H1 (cell line): Measurements from ENCODE around the gene CIB2. TPM values are rescaled to one million over a fixed set of nuclear protein-coding genes. Genes with fewer than 3 reads are reported as not detected.
A peak's percentile ranks its signal among the peaks of the same experiment; 100 is the strongest.

Source experiments
- CTCF ChIA-PET: fragments of 300-600 bp; sonication (Branson Sonifier 250); formaldehyde crosslinking; loops from one replicate; lab custom pipeline; 2021; ENCODE audit not compliant: partially characterized antibody; lab: Charles Lee
- POLR2A ChIA-PET: fragments of 300-600 bp; sonication (Branson Sonifier 250); formaldehyde crosslinking; loops from one replicate; lab custom pipeline; 2021; ENCODE audit warnings: inconsistent platforms; ENCODE audit not compliant: partially characterized antibody; lab: Charles Lee
- DNase-seq, 2 experiments: peaks; one replicate each; pipeline versions ENCODE4 v3.0.0 to v3.0.0-alpha.2; 2010 to 2022; ENCODE audit warnings: low spot score in 2 of 2, low read depth in 1 of 2, mixed read lengths in 1 of 2
- FAIRE-seq: peaks from 2 replicates; lab custom pipeline; 2011; peaks lifted over from hg19 to GRCh38; lab: Jason Lieb, UNC
- H2AFZ ChIP-seq: 2 replicates; pipeline ENCODE4 v1.8.1; 2012; ENCODE audit warnings: low read length, inconsistent platforms
- H2AK5ac ChIP-seq: 2 replicates; pipeline ENCODE4 v1.6.1; 2013; ENCODE audit warnings: low read depth, low read length
- H2BK120ac ChIP-seq: replicated peaks from 2 replicates; pipeline ENCODE3; 2013; ENCODE audit warnings: low read depth, low read length, inconsistent platforms
- H2BK12ac ChIP-seq: 2 replicates; pipeline ENCODE4 v1.6.1; 2013; ENCODE audit warnings: low read depth, low read length
- H2BK15ac ChIP-seq: 2 replicates; pipeline ENCODE4 v1.6.1; 2013; ENCODE audit warnings: low read length
- H2BK20ac ChIP-seq: 2 replicates; pipeline ENCODE4 v1.6.1; 2013; ENCODE audit warnings: low read length
- H2BK5ac ChIP-seq: 2 replicates; pipeline ENCODE4 v1.6.1; 2013; ENCODE audit warnings: low read depth, low read length
- H3K14ac ChIP-seq: 2 replicates; pipeline ENCODE4 v1.6.1; 2013; ENCODE audit warnings: inconsistent platforms; ENCODE audit not compliant: insufficient read length
- H3K18ac ChIP-seq: 2 replicates; pipeline ENCODE4 v1.6.1; 2013; ENCODE audit warnings: low read length; ENCODE audit errors: extremely low read depth
- H3K23ac ChIP-seq: 2 replicates; pipeline ENCODE4 v1.6.1; 2013; ENCODE audit warnings: inconsistent platforms; ENCODE audit not compliant: insufficient read length
- H3K23me2 ChIP-seq: 2 replicates; pipeline ENCODE4 v1.6.1; 2013; ENCODE audit warnings: low read depth, low read length
- H3K27ac ChIP-seq: 2 replicates; pipeline ENCODE4 v1.6.1; 2011; ENCODE audit warnings: low read depth, low read length, inconsistent platforms
- H3K27me3 ChIP-seq, 4 experiments: replicated peaks in 1 of 4; 1 replicate in 1 of 4; 2 replicates in 3 of 4; pipeline versions ENCODE4 v1.6.1 to v1.8.1; 2011 to 2013; ENCODE audit warnings: low read length in 3 of 4, mild to moderate bottlenecking in 3 of 4, inconsistent platforms in 2 of 4, mixed read lengths in 2 of 4, moderate library complexity in 1 of 4; ENCODE audit not compliant: control insufficient read depth in 3 of 4, insufficient read depth in 3 of 4; ENCODE audit errors: extremely low read depth in 1 of 4
- H3K36me3 ChIP-seq, 4 experiments: 2 replicates each; pipeline versions ENCODE4 v1.6.1 to v1.8.1; 2011 to 2013; ENCODE audit warnings: mild to moderate bottlenecking in 4 of 4, low read length in 3 of 4, moderate library complexity in 2 of 4, control low read depth in 1 of 4, inconsistent platforms in 1 of 4; ENCODE audit not compliant: insufficient read depth in 4 of 4, control insufficient read depth in 2 of 4
- H3K4ac ChIP-seq: replicated peaks from 2 replicates; pipeline ENCODE3; 2013; ENCODE audit warnings: low read length, low read depth, mixed read lengths, inconsistent platforms; ENCODE audit not compliant: insufficient read length
- H3K4me1 ChIP-seq, 4 experiments: replicated peaks in 1 of 4; 1 replicate in 1 of 4; 2 replicates in 3 of 4; pipeline versions ENCODE4 v1.6.1 to v1.8.1; 2011 to 2013; ENCODE audit warnings: low read length in 3 of 4, inconsistent platforms in 2 of 4, mixed read lengths in 1 of 4; ENCODE audit not compliant: insufficient read depth in 4 of 4, control insufficient read depth in 3 of 4
- H3K4me2 ChIP-seq, 2 experiments: 2 replicates each; pipeline versions ENCODE4 v1.6.1 to v1.8.1; 2011 to 2013; ENCODE audit warnings: low read depth in 2 of 2, low read length in 2 of 2, control low read depth in 1 of 2, inconsistent platforms in 1 of 2, mild to moderate bottlenecking in 1 of 2; ENCODE audit not compliant: insufficient read depth in 1 of 2
- H3K4me3 ChIP-seq, 4 experiments: fragments of 200-600, 300-600 bp in 1 of 4; sonication (generic), shearing (Covaris generic), sonication (Bioruptor Twin) in 1 of 4; 2 replicates each; pipeline versions ENCODE4 v1.5.1 to v1.8.1; 2011 to 2016; ENCODE audit warnings: low read length in 4 of 4, low read depth in 3 of 4, control low read depth in 2 of 4, inconsistent platforms in 2 of 4, mild to moderate bottlenecking in 2 of 4, mixed read lengths in 1 of 4, moderate library complexity in 1 of 4; ENCODE audit not compliant: insufficient read depth in 2 of 4; ENCODE audit errors: extremely low read depth in 1 of 4
- H3K56ac ChIP-seq: replicated peaks from 2 replicates; pipeline ENCODE3; 2013; ENCODE audit warnings: low read depth, mild to moderate bottlenecking, mixed read lengths, low read length, inconsistent platforms; ENCODE audit not compliant: insufficient read length
- H3K79me1 ChIP-seq: 2 replicates; pipeline ENCODE4 v1.6.1; 2013; ENCODE audit warnings: low read depth, low read length, control low read depth
- H3K79me2 ChIP-seq, 2 experiments: 2 replicates each; pipeline versions ENCODE4 v1.6.1 to v1.8.1; 2012 to 2013; ENCODE audit warnings: low read length in 2 of 2, mild to moderate bottlenecking in 2 of 2, inconsistent platforms in 1 of 2; ENCODE audit not compliant: insufficient read depth in 2 of 2, control insufficient read depth in 1 of 2
- H3K9ac ChIP-seq, 4 experiments: replicated peaks in 1 of 4; 1 replicate in 1 of 4; 2 replicates in 3 of 4; pipeline versions ENCODE4 v1.6.1 to v1.8.1; 2011 to 2013; ENCODE audit warnings: low read depth in 3 of 4, low read length in 3 of 4, control low read depth in 2 of 4, mild to moderate bottlenecking in 2 of 4, moderate library complexity in 2 of 4, inconsistent platforms in 1 of 4; ENCODE audit errors: extremely low read depth in 1 of 4
- H3K9me3 ChIP-seq, 2 experiments: 2 replicates each; pipeline versions ENCODE4 v1.6.1 to v1.8.1; 2012 to 2013; ENCODE audit warnings: mild to moderate bottlenecking in 2 of 2, moderate library complexity in 2 of 2, control low read depth in 1 of 2, inconsistent platforms in 1 of 2, low read depth in 1 of 2, low read length in 1 of 2, mixed read lengths in 1 of 2; ENCODE audit not compliant: insufficient read depth in 2 of 2
- H4K20me1 ChIP-seq, 2 experiments: replicated peaks in 1 of 2; 2 replicates each; pipeline versions ENCODE3 to v1.8.1; 2011 to 2013; ENCODE audit warnings: inconsistent platforms in 2 of 2, low read length in 2 of 2, mild to moderate bottlenecking in 1 of 2; ENCODE audit not compliant: insufficient read depth in 2 of 2, control insufficient read depth in 1 of 2
- H4K5ac ChIP-seq: 2 replicates; pipeline ENCODE4 v1.6.1; 2013; ENCODE audit warnings: low read length, low read depth, mixed read lengths, inconsistent platforms; ENCODE audit not compliant: insufficient read length
- H4K8ac ChIP-seq: 2 replicates; pipeline ENCODE4 v1.8.0; 2013; ENCODE audit warnings: mild to moderate bottlenecking, moderate library complexity, low read length, inconsistent platforms; ENCODE audit not compliant: insufficient read depth; ENCODE audit errors: extremely low read depth
- H4K91ac ChIP-seq: replicated peaks from 2 replicates; pipeline ENCODE3; 2013; ENCODE audit warnings: low read length, mixed read lengths, inconsistent platforms; ENCODE audit not compliant: insufficient read length
- EZH2 ChIP-seq: fragments of 200-600 bp; sonication (generic); IDR thresholded peaks from 2 replicates; pipeline ENCODE4 v1.7.1; 2012; ENCODE audit warnings: low read depth, mild to moderate bottlenecking, moderate library complexity, low read length, inconsistent platforms; ENCODE audit not compliant: severe bottlenecking
- FOSL1 ChIP-seq: IDR thresholded peaks from 2 replicates; pipeline ENCODE4 v1.6.1; 2011; ENCODE audit warnings: mild to moderate bottlenecking, low read depth, low read length, moderate library complexity; ENCODE audit not compliant: insufficient read depth
- MAFK ChIP-seq: IDR thresholded peaks from 2 replicates; pipeline ENCODE4 v1.6.1; 2012; ENCODE audit warnings: low read depth, mild to moderate bottlenecking, improper control_type of control experiment, low read length
- SUZ12 ChIP-seq: fragments of 200-600 bp; sonication (generic); IDR thresholded peaks from 2 replicates; pipeline ENCODE4 v1.6.1; 2012; ENCODE audit warnings: mild to moderate bottlenecking, inconsistent platforms, low read length, moderate library complexity, mixed read lengths
- TAF1 ChIP-seq: IDR thresholded peaks from 2 replicates; pipeline ENCODE4 v1.6.1; 2011; ENCODE audit warnings: mild to moderate bottlenecking, low read depth, low read length
- WGBS, 2 experiments: shearing (Covaris generic) in 1 of 2; methylation state at CpG; one replicate each; pipeline versions ENCODE4 v1.1.6 to v1.1.7; 2013 to 2015; ENCODE audit warnings: low lambda C conversion rate in 2 of 2, mixed read lengths in 2 of 2, inconsistent platforms in 1 of 2, low coverage in 1 of 2, missing lambda C conversion rate in 1 of 2; ENCODE audit not compliant: insufficient replicate concordance in 2 of 2, insufficient coverage in 1 of 2, insufficient read length in 1 of 2; ENCODE audit errors: extremely low coverage in 1 of 2, missing lambda C conversion rate in 1 of 2; 5-methylcytosine and 5-hydroxymethylcytosine counted together
- polyA plus RNA-seq, 7 experiments: library from polyadenylated mRNA; depleted of rRNA in 3 of 7; stranded (reverse) in 5 of 7; unstranded in 2 of 7; fragments of >200 nt in 5 of 7; fragments of 200-250 nt in 2 of 7; gene quantifications; 1 replicate in 5 of 7; 2 replicates in 1 of 7; 4 replicates in 1 of 7; pipeline versions ENCODE4 v1.2.1 to v1.2.3, GENCODE V29; 2011 to 2013; ENCODE audit warnings: missing spikeins in 2 of 7, mixed read lengths in 2 of 7
- total RNA-seq: library from RNA; stranded (reverse); fragmentation: NEBNext Ultra II Directional; extraction: Animal tissue kit (Norgen Biotek cat#: 25700); gene quantifications from 2 replicates; pipeline ENCODE4 v1.2.1, GENCODE V29; 2021
- TF ChIP-seq, protein P1 (sequence below): IDR thresholded peaks from 2 replicates; pipeline ENCODE4 v1.6.1; 2011; ENCODE audit warnings: low read depth, mild to moderate bottlenecking, low read length; ENCODE audit not compliant: insufficient read depth

Gene CIB2
- total and polyA plus RNA-seq, 2 of the 8 experiments (the other 6 are each of a cell fraction or from before 2014, with no cell fraction given): 41.5 to 45.8 TPM

DNA sequence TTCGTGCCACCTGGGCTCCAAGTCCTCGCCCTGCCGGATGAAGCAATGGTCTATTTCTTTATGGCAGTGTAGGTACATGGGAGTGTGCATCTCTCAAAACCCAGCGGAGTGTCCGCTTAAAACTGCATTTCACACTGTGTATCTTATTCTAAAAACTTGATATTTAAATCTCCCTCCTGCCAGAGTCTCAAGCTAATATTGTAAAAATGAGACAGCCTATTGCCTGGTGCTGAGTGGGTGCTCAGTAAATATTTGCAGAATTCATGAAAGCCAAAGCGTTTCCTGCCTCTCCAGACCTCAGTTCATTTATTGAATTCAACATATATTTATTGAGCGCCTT, 53.4 kb downstream of the CIB2 start:
- DNase-seq (no peak), FAIRE-seq (no peak)
- Histone ChIP-seq H2AFZ (peak overlapping the region; percentile 97), H3K27ac (no peak overlapping the region), H2BK120ac (peak overlapping the region; percentile 78), H2BK20ac (no peak overlapping the region), H3K4ac (no peak overlapping the region), H3K9me3 (no peaks in the 10 kb centered on the region), H2BK15ac (no peak overlapping the region), H3K79me2 (peaks cover 0 to 7% of the 10 kb centered on the region in 2 experiments; a peak in 2 of 4 replicates), H3K36me3 (no peaks in the 10 kb centered on the region), H3K23me2 (peaks cover 9% of the 10 kb centered on the region), H3K14ac (no peak overlapping the region), H3K79me1 (no peaks in the 10 kb centered on the region), H4K5ac (peak overlapping the region; percentile 48), H3K4me1 (peaks cover 0 to 8% (median 3%) of the 10 kb centered on the region in 4 experiments; a peak in 4 of 7 replicates), H3K4me2 (peak overlapping the region; percentile 66 to 89), H3K56ac (no peak overlapping the region), H2BK5ac (no peak overlapping the region), H4K91ac (no peak overlapping the region), H3K18ac (no peak overlapping the region; the same call in none of the 2 replicates), H4K20me1 (no peaks in the 10 kb centered on the region), H3K4me3 (peak overlapping the region; percentile 42 to 72 (median 58); a peak in 6 of 8 replicates), H2BK12ac (no peak overlapping the region), H2AK5ac (no peak overlapping the region), H4K8ac (no peak overlapping the region), H3K27me3 (no peaks in the 10 kb centered on the region), H3K9ac (0 out of 7 replicates have a peak overlapping the region, but pooled peaks of 1 of the 4 experiments have one; percentile 48), H3K23ac (no peak overlapping the region)
- ChIA-PET POLR2A (no interaction called here), CTCF (interaction anchor here (0.8 to 1.7 kb wide), 6 partner anchors 19 to 126 kb away, joined by 3 to 8 read pairs (median 4); no protein-coding TSS in a partner anchor)
- TF ChIP-seq EZH2: no peak
- no peak for TF ChIP-seq TAF1
- no peak for TF ChIP-seq SUZ12
- TF ChIP-seq, protein P1, sequence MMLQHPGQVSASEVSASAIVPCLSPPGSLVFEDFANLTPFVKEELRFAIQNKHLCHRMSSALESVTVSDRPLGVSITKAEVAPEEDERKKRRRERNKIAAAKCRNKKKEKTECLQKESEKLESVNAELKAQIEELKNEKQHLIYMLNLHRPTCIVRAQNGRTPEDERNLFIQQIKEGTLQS: no peak
- TF ChIP-seq FOSL1: no peak
- no peak for TF ChIP-seq MAFK
- WGBS, 2 experiments: 30% methylated on average over 7 of the region's 7 CpGs; no CpG with 5 or more reads in 1 of the 2 experiments
